Chondrocyte (in vitro differentiated cells): ENCODE data around the gene RTP1. TPM values are rescaled to one million over a fixed set of nuclear protein-coding genes. Genes with fewer than 3 reads are reported as not detected.
"Not testable (repeated sequence)": the region's sequence is repeated elsewhere in the genome, so short reads cannot be mapped to it uniquely, and the experiment has no call there.

ENCODE experiments used
- DNase-seq: peaks from one replicate; pipeline ENCODE4 v3.0.0; 2021; ENCODE audit warnings: mixed read lengths, low spot score
- H3K27ac Mint-ChIP-seq: one replicate; pipeline ENCODE4 v1.8.0; 2021; ENCODE audit warnings: mild to moderate bottlenecking, moderate library complexity, mixed read lengths; ENCODE audit not compliant: unreplicated experiment
- H3K27me3 Mint-ChIP-seq: 2 replicates; pipeline ENCODE4 v1.8.0; 2021; ENCODE audit warnings: low read depth, mixed read lengths
- H3K36me3 Mint-ChIP-seq: 2 replicates; pipeline ENCODE4 v1.8.0; 2021; ENCODE audit warnings: low read depth, mixed read lengths
- H3K4me1 Mint-ChIP-seq: 2 replicates; pipeline ENCODE4 v1.8.0; 2021; ENCODE audit warnings: low read depth, mild to moderate bottlenecking, mixed read lengths
- H3K4me3 Mint-ChIP-seq: one replicate; pipeline ENCODE4 v1.8.0; 2021; ENCODE audit warnings: mild to moderate bottlenecking, moderate library complexity, mixed read lengths; ENCODE audit not compliant: unreplicated experiment
- H3K9me3 Mint-ChIP-seq: 2 replicates; pipeline ENCODE4 v1.8.0; 2021; ENCODE audit warnings: low read depth, mixed read lengths
- CTCF ChIP-seq: fragments of 200-600 bp; sonication (generic); IDR thresholded peaks from 2 replicates; pipeline ENCODE4 v1.5.0; 2021; ENCODE audit warnings: antibody characterized with exemption, mild to moderate bottlenecking, moderate library complexity
- total RNA-seq: library from RNA; stranded (reverse); gene quantifications from 3 replicates; pipeline ENCODE4 v1.2.1, GENCODE V29; 2021

The RTP1 gene
- total RNA-seq, 1 donor from 2014 or later: not detected

- H3K27me3 Mint-ChIP-seq: peaks cover 12% of the 10 kb centered on the region
- DNase-seq: no peak
- H3K36me3 Mint-ChIP-seq: peaks cover 2% of the 10 kb centered on the region
- no peaks in the 10 kb centered on the region for H3K9me3 Mint-ChIP-seq
- no peak overlapping the region for H3K27ac Mint-ChIP-seq
- H3K4me1 Mint-ChIP-seq: peaks cover 29% of the 10 kb centered on the region
- H3K4me3 Mint-ChIP-seq: no peak overlapping the region
- TF ChIP-seq CTCF: peak; percentile 93
Measured at GRCh38 chr3:187165144-187165543, 32.1 kb upstream of the RTP1 start.

- no peak overlapping the region for H3K27ac Mint-ChIP-seq
- peaks cover 3% of the 10 kb centered on the region for H3K27me3 Mint-ChIP-seq
- TF ChIP-seq CTCF: no peak
- H3K4me1 Mint-ChIP-seq: peaks cover 35% of the 10 kb centered on the region
- no peak for DNase-seq
- no peaks in the 10 kb centered on the region for H3K9me3 Mint-ChIP-seq
- H3K36me3 Mint-ChIP-seq: peaks cover 2% of the 10 kb centered on the region
- no peak overlapping the region for H3K4me3 Mint-ChIP-seq
Measured at GRCh38 chr3:187166750-187167149, 30.5 kb upstream of the RTP1 start.

DNA sequence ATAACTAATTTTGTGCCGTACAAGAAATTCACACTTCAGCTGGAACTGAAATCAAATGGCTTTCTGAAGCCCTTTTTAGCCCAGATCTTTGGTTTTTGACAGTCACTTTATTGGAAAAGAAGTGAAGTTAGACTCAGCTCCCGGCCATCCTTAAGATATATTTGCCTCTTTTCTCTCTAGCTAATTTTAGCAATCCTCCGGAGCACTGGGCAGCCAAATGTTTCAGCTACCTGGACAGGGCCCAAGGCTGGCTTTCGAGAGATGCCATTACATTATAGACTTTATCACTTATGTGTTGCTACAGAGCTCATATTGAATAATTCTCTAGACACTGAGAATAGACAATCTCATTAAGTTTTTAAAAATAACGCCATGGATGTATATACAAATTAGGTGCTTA lies 29.5 kb upstream of the RTP1 start:
- peaks cover 38% of the 10 kb centered on the region for H3K4me1 Mint-ChIP-seq
- no peaks in the 10 kb centered on the region for H3K36me3 Mint-ChIP-seq
- TF ChIP-seq CTCF: no peak
- H3K9me3 Mint-ChIP-seq: no peaks in the 10 kb centered on the region
- no peak overlapping the region for H3K4me3 Mint-ChIP-seq
- H3K27ac Mint-ChIP-seq: no peak overlapping the region
- no peaks in the 10 kb centered on the region for H3K27me3 Mint-ChIP-seq
- DNase-seq: no peak

DNA sequence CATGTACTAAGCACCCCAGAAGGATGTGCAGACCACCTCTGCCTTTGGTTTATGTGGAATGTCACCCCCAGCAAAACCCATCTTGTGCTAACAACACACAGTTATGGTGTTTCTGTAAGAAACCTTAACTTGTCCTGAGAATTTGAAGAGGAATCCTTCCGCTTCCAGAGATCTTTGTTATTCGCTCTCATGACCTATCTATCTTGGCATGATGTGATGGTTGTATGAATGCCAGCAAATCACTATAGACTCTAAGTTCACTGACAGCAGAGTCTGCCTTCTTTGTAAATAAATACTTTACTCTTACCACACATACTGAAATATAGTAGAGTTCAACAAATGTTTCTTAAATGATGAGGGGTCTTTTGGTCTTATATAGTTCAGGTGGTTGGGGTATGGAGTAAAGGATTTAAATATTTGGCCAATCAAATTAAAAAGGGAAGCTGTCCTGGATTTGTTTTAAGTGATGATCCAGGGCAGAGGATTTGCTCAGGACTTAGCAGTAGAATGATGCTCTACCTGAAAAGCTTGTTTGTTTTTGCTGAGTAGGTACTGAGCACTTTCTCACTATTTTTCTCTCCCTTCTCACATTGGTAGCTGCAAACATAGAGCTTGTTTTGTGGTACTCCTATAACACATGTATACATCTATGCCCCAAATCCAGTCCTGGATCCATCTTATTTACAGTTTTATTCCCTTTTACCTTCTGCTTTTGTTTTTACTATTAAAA lies 27.9 kb upstream of the RTP1 start:
- no peaks in the 10 kb centered on the region for H3K27me3 Mint-ChIP-seq
- no peak overlapping the region for H3K4me3 Mint-ChIP-seq
- no peak for TF ChIP-seq CTCF
- DNase-seq: no peak
- H3K36me3 Mint-ChIP-seq: no peaks in the 10 kb centered on the region
- no peaks in the 10 kb centered on the region for H3K9me3 Mint-ChIP-seq
- peak overlapping the region; percentile 75 for H3K27ac Mint-ChIP-seq
- peaks cover 50% of the 10 kb centered on the region for H3K4me1 Mint-ChIP-seq

DNA sequence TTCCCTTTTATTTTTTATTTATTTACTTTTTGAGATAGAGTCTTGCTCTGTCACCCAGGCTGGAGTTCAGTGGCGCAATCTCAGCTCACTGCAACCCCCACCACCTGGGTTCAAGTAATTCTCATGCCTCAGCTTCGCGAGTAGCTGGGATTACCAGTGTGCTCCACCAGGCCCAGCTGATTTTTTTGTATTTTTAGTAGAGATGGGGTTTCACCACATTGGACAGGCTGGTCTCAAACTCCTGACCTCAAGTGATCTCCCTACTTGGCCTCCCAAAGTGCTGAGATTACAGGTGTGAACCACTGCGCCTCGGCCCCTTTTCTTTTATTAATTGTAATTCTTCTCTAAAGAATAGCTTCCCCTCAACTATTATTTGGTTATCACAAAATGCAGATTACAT lies 26.4 kb upstream of the RTP1 start:
- not testable (repeated sequence) for H3K4me3 Mint-ChIP-seq, H3K27ac Mint-ChIP-seq, H3K27me3 Mint-ChIP-seq, H3K9me3 Mint-ChIP-seq, DNase-seq, H3K36me3 Mint-ChIP-seq
- H3K4me1 Mint-ChIP-seq: peaks cover 45% of the 10 kb centered on the region

GRCh38 chr3:187172929-187173328 lies 24.4 kb upstream of the RTP1 start:
- no peak for DNase-seq
- Mint-ChIP-seq H3K4me1 (peaks cover 38% of the 10 kb centered on the region), H3K36me3 (no peaks in the 10 kb centered on the region), H3K9me3 (no peaks in the 10 kb centered on the region), H3K4me3 (no peak overlapping the region), H3K27me3 (no peaks in the 10 kb centered on the region), H3K27ac (peak overlapping the region; percentile 49)
- no peak for TF ChIP-seq CTCF
